Kidney glomerular epithelial cell (primary cell): ENCODE measurements around the gene TREM1.
A peak's percentile ranks its signal among the peaks of the same experiment; 100 is the strongest.
"Not testable (repeated sequence)": the region's sequence is repeated elsewhere in the genome, so short reads cannot be mapped to it uniquely, and the experiment has no call there.

Experiments used
- DNase-seq: peaks from one replicate; lab custom pipeline; 2025; lab: John Stamatoyannopoulos, UW

The TREM1 gene

GRCh38 chr6:41297248-41297647 is 10.8 kb upstream of the TREM1 start:
- not testable (repeated sequence) for DNase-seq

GRCh38 chr6:41294214-41294872 is 7.9 kb upstream of the TREM1 start:
- no peak for DNase-seq

DNA sequence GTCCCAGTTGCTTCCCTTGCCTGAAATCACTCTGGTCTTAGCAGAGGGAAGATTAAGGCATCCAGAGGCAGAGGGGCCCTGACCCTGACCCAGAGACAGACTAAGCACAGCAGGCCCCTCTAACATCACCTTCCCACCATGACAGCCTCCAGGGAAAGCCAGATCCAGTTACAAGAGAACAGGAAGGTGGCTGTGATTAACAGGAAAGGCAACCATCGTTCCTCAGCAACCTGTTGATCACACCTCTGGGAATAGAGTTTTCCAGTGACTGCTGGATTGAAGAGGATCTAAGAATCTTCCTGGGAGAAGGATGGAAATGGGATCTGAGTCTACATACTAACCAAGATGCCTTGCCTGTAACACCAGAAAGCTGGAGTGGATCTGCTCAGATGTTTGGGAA is 5.2 kb upstream of the TREM1 start:
- no peak for DNase-seq

GRCh38 chr6:41289815-41290214 is 3.3 kb upstream of the TREM1 start:
- DNase-seq, result no peak

GRCh38 chr6:41288754-41289129 is 2.3 kb upstream of the TREM1 start:
- no peak for DNase-seq

- DNase-seq, result no peak
Measured at GRCh38 chr6:41288030-41288753, 1.7 kb upstream of the TREM1 start.

DNA sequence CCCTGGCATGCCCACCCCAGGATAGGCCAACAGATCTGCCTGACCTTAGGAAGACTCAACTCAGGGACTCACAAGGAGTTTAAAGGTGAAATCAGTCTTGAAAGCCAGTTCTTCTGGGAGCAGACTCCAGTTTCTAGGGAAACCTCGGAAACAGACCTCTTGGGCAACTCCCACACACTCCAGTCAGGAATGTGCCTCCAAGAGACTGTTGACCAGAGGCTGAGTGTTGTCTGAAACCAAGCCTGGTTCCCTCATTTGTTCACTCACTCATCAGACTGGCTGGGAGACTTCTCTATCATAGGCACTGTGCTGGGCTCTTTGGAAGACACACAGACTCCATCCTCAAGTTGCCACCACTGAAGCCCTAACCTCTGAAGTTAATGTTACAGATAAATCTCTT is 1.8 kb downstream of the TREM1 start:
- peak; percentile 35 for DNase-seq

GRCh38 chr6:41283600-41283999 is 2.9 kb downstream of the TREM1 start:
- no peak for DNase-seq

GRCh38 chr6:41280381-41281057 is 6.0 kb downstream of the TREM1 start:
- no peak for DNase-seq

GRCh38 chr6:41278699-41279405 is 7.6 kb downstream of the TREM1 start:
- no peak for DNase-seq

GRCh38 chr6:41277605-41278004 is 8.9 kb downstream of the TREM1 start:
- no peak for DNase-seq

DNA sequence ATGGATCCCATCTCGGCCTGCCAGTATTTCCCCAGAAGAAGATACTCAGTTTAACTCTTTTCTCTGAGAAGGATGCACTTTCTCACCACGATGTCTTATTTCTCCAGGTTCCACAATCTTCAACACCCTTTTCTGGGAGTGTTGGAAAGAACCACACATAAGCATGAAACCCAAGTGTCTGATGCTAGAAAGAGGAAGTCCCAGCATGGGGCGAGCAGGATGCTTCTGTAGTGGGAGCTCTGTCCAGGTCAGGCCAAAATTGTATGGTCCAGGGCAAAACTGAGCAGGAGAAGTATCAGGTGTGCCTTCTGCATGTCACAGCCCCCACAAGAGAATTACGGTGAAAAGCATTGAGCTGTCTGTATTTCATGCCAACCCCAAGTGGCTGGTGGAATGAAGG is 11.0 kb downstream of the TREM1 start:
- DNase-seq, result no peak

- DNase-seq, result no peak
Measured at GRCh38 chr6:41274256-41274655, 12.2 kb downstream of the TREM1 start.

DNA sequence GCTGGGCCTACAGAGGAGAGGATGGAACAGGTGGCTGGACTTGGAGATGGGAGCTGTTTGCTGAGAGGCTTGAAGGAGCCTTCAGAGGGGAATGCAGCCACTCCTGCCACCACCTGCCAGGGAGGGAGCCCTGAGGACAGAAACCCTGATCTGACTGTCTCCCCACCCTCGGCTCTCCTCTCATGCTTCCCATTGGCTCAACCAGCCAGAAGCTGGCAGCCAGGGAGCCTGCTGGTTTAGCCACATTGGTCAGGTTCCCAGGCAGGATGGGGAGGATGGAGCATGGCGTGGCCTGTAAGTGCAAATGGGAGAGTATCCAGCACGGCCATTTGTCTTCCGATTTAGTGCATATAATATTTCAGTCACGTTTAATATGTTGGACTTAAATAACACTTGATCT is 12.8 kb downstream of the TREM1 start:
- no peak for DNase-seq

GRCh38 chr6:41272591-41273240 is 13.8 kb downstream of the TREM1 start:
- no peak for DNase-seq

GRCh38 chr6:41271901-41272395 is 14.5 kb downstream of the TREM1 start:
- no peak for DNase-seq

- DNase-seq, result no peak
Measured at GRCh38 chr6:41269716-41270115, 16.8 kb downstream of the TREM1 start.

- no peak for DNase-seq
Measured at GRCh38 chr6:41269166-41269565, 17.3 kb downstream of the TREM1 start.

DNA sequence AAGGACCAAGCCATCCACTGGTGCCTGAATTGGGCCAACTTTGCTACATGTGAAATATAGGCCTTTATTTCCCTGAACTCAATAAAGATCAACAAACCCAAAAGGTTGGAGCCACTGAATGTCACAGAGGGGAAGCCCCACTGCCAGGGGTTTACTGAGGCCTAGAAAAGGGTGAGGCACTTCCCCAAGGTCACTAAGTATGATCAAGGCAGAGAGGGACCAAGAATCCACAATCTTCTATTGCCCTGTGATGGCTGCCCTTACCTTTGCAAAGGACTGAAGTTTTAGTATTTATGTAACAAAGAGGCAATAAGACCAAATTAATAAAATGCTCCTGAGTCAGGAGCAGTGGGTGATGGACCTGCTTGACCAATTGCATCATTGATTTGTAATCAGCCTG is 18.0 kb downstream of the TREM1 start:
- no peak for DNase-seq

DNA sequence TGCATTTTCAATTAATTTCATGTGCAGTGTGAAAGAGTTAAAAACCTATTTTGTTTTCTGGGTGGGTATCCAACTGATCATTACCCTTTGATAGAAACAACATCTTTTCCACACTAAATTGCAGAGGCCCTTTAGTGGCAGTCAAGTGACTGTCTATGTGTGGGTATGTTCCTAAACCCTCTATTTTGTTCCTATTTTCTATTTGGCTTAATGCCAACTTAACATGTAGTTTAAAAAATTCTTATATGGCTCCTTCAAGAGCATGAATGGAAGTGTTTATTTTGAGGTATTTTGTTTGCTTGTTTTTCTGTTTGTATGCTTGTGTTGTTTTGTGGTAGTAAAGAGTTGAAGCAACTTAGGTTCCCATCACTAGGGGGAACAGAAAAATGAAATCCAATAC is 19.9 kb downstream of the TREM1 start:
- DNase-seq, result no peak

DNA sequence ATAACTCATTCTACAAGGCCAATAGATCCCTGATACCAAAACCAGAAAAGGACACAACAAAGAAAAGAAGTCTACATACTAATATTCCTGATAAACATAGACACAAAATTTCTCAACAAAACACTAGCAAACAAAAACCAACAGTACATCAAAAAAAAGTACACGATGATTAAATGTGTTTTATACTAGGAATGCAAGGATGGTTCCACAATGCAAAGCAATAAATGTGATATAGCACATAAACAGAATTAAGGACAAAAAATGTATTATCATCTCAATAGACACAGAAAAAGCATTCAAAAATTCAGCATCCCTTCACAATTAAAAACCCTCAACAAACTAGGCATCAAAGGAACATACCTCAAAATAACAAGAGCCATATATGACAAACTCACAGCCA is 23.2 kb downstream of the TREM1 start:
- DNase-seq, result no peak

DNA sequence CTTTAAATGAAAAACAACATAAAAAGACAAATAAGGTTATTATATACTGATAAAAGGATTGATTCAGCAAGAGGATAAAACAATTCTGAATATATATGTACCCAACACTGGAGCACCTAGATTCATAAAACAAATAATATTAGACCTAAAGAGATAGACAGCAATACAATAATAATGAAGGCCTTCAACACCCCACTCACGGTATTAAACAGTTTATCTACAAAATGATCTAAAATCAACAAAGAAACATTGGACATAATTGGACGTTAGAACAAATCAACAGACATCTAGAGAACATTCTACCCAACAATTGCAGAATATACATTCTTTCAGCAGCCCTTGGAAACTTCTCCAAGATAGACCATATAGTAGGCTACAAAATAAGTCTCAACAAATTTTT is 24.1 kb downstream of the TREM1 start:
- no peak for DNase-seq
